NCI-H2081 treated with DMSO at 0.1 percent for 48 hours (cell line): ENCODE results near the gene VWA1.
"Not testable (repeated sequence)": the region's sequence is repeated elsewhere in the genome, so short reads cannot be mapped to it uniquely, and the experiment has no call there.

Source experiments
- DNase-seq: peaks from one replicate; lab custom pipeline; 2025; lab: John Stamatoyannopoulos, UW

VWA1 gene

GRCh38 chr1:1437033-1437903, 1.8 kb downstream of the VWA1 start:
- no peak for DNase-seq

DNA sequence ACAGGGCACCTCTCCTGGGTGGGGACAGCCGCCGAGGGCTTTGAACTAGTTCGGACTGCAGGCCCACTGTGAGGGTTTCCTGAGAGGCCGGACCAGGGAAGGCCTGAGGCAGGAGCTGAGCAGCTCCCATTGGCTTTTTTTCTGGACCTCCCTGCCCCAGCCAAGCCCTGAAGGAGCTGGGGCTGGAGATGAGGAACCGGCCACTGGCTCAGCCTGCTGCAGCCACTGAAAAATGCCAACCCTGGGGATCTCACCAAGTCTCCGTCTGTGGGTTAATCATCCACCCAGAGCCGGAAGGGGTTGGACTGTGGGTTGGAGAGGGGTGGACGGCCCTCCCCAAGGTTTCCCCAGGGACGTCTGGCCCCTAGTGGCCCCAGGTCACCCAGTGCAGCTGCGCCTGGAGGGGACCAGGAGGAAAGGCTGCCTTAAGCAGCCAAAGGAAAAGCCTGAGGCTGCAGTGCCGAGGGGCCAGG, 2.5 kb downstream of the VWA1 start:
- DNase-seq: no peak

DNA sequence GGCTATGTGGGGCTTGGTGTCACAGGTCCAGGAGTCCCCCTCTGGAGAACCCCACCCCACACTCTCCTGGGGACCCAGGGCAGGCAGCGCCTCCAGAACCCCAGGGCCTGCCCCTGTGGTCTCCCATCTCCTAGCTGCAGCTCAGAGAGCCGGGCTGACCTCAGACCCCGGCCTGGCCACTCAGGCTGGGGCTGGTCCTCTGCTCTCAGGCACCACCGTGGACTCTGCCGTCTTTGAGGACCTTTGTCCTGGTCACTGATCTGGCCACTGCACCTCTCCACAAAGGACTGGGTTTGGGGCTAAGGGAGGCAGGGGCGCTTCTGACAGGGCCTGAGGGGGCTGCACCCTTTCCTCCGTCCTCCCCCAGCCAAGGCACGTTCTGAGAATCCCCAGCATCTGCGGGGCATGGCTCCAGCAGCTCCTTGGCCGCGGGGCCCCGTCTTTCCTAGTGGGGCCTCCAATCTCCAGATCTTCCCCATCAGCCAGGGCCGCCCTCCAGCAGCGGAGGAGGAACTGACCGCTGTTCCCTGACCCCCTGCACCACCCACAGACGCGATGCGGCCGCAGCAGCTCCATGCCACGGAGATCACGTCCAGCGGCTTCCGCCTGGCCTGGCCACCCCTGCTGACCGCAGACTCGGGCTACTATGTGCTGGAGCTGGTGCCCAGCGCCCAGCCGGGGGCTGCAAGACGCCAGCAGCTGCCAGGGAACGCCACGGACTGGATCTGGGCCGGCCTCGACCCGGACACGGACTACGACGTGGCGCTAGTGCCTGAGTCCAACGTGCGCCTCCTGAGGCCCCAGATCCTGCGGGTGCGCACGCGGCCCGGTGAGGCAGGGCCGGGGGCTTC, 3.3 kb downstream of the VWA1 start:
- no peak for DNase-seq

- no peak for DNase-seq
Observed at GRCh38 chr1:1439546-1440261, 4.2 kb downstream of the VWA1 start.

GRCh38 chr1:1440262-1441001, 4.9 kb downstream of the VWA1 start:
- no peak for DNase-seq

GRCh38 chr1:1441002-1441888, 5.8 kb downstream of the VWA1 start:
- no peak for DNase-seq

DNA sequence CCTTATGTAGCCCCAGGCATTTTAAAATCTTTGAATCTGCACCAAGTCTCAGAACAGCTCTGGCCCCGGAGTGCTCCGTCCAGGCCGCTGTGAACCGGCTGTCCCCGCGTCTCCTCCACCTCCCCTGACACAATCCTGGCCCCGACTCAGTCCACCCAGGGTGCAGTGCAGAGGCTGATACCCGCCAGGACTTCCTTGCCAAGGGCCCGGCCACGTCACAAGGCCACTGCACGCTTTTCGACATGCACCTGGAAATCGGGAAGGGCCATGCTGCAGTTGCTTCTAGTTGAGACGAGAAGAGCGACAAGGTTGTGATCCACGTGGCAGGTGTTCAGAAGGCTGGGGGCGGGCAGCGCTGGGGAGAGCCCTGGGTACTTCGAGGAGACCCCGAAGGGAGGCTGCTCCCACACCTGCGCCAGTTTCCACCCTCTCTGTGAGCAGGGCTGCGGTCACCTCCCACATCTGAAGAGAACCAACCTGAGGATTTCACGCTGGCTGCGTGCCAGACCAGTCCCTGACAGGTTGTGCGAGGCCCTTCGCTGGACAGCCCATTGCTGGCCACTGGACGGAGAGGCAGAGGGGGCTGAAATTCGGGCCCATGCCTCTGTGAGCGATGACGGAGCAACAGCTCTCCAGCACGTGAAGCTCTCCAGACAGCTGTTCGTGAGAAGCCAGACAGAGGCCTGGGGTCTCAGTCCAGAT, 6.7 kb downstream of the VWA1 start:
- DNase-seq: no peak

- DNase-seq: not testable (repeated sequence)
Observed at GRCh38 chr1:1446631-1447030, 11.1 kb downstream of the VWA1 start.

DNA sequence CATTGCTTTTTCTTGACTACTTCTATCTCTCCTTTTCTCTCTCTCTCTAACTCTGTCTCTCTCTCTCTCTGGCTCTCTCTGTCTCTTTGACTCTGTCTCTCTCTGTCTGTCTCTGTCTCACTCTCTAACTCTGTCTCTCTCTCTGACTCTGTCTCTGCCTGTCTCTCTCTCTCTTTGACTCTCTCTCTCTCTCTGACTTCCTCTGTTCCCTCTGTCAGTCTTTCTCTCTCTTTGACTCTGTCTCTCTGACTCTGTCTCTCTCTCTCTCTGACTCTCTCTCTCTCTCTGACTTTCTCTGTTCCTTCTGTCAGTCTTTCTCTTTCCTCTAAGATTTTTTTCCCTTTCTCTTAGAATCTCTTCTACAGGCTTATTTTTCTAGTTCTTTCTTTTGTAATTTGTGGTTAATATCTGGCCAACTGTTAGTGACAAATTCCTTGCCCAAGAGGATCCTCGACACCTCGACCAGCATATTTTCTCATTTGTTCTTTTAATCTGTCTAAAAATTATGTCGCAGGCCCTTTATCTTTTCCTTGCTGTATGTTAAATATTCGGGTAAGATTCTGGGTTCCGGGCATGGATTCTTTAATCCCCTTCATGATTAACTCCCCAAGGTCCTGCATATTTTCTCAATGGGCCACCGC, 13.7 kb downstream of the VWA1 start, which contains the start of gene ATAD3C:
Gene ATAD3C (plus strand): TSS at position 591 of the 641 bp plus-strand sequence. CDS start 995 bp downstream, outside the sequence.
- DNase-seq: no peak

DNA sequence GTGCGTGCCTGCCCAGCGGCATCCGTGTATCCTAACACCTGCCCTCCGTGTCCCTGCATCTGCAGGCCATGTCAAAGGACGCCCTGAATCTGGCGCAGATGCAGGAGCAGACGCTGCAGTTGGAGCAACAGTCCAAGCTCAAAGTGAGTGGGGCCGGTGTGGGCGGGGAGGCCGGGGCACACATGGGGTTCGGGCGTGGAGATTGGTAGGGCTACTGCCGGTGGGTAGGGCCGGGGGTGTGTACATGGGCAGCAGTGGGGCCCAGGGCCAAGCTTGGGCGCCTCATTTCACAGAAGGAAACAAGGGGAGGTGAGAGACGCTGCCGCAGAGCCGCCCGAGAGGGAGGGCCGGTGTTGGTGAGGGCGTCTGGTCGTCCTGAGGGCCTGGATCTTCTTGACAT, 15.1 kb downstream of the VWA1 start:
- not testable (repeated sequence) for DNase-seq

DNA sequence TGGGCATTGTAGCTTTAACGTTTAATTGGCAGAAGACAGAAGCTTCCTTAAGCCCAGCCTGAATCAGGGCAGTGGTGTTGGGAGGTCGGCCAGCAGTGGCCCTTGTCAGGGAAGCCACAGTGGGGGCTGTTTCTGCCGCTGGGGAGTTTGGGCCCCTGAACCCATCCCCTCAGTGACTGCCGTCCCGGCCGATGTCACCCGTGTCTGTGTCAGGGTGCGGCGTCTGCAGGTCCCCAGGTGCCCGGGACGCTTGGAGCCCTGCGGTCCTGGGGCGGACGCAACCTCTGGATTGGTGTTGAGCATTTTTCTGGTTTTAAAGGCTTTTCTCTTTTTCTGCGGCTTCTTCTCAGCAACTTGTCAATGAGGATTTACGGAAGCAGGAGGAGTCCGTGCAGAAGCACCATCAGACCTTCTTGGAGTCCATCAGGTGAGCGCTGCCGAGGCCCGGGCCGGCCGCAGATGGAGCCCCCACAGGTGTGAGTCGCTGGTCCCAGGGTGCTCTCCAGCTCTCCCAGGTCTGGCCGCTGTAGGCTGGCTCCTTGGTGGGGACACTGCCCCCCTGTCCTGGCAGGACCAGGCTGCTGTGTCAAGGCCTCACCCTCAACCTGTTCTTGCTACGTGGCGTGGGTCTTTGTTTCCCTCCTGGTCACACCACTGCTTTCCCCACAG, 16.3 kb downstream of the VWA1 start:
- DNase-seq: no peak

DNA sequence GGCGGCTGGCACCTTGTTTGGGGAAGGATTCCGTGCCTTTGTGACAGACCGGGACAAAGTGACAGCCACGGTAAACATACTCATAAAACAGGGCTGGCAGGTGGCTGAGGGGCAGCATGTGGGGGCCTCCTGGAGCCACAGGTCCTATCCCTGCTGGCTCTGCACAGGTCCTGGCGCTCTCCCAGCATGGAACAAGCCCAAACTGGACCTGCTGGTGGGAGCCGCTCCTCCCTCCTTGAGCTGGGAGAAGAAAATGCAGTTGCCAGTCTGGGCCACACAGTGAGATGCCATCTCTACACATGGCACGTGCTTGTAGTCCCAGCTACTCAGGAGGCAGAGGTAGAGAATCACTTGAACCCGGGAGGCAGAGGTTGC, 16.9 kb downstream of the VWA1 start:
- DNase-seq: not testable (repeated sequence)

- DNase-seq: no peak
Observed at GRCh38 chr1:1452882-1453281, 17.4 kb downstream of the VWA1 start.

- not testable (repeated sequence) for DNase-seq
Observed at GRCh38 chr1:1454286-1455056, 19.0 kb downstream of the VWA1 start.

- DNase-seq: no peak
Observed at GRCh38 chr1:1455366-1455884, 19.9 kb downstream of the VWA1 start.

DNA sequence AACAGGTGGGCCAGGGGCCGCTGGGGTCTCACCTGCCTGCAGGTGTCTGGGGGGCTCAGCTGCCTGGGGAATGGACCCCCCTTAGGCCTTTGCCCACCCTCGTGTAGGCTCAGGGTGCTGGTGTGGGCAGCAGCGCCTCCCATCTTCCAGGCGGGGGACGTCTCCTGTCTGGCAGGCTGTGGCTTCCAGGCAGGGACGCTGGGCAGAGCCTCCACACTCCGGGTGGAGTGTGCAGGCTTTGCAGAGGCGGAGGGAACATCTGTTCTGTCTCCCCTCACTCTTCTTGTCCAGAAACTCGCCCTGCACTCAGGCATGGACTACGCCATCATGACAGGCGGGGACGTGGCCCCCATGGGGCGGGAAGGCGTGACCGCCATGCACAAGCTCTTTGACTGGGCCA, 20.4 kb downstream of the VWA1 start:
- DNase-seq: not testable (repeated sequence)

DNA sequence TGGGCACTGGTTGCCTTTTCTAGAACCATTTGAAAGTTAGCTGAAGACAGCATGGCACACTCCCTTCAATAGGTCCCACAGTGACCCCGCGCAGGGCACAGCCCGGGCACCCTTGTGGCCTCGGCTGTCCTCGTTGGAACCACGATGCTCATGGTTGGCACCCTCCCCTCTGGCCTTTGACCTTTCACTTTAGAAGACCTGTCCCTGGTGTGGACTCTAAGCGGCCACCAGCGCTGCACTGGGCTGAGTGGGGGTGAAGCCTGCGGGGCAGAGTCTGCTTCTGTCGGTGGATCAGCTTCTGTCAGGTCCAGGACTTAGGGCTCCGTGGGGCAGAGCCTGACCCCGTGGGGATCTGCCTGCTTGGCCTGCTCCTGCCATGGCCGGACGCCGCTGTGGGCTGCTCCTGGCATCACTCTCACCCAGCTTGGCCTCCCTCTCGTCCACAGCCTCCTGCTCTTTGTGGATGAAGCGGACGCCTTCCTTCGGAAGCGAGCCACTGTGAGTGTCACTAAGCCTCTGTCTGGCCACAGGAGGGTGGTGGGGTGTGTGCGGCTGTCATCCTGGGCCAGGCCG, 21.3 kb downstream of the VWA1 start:
- DNase-seq: not testable (repeated sequence)
